Ascending aorta (tissue), 2 donors: Measurements from ENCODE around the gene DBP. TPM values are rescaled to one million over a fixed set of nuclear protein-coding genes. Genes with fewer than 3 reads are reported as not detected.

Experiments
- DNase-seq, 2 donors: peaks; one replicate each; pipeline ENCODE4 v3.0.0-alpha.2; 2019; ENCODE audit warnings: low spot score in 2 of 2
- H3K27ac ChIP-seq, 2 donors: fragments of 200-600 bp; sonication (generic); one replicate each; pipeline ENCODE4 v1.5.1; 2016 to 2017; ENCODE audit warnings: mild to moderate bottlenecking in 1 of 2
- H3K27me3 ChIP-seq: fragments of 200-600 bp; sonication (generic); one replicate; pipeline ENCODE4 v1.5.1; 2017
- H3K36me3 ChIP-seq, 2 donors: fragments of 200-600 bp; sonication (generic); one replicate each; pipeline ENCODE4 v1.5.1; 2016
- H3K4me1 ChIP-seq, 2 donors: fragments of 200-600 bp; sonication (generic); one replicate each; pipeline ENCODE4 v1.5.1; 2016 to 2017; ENCODE audit warnings: mild to moderate bottlenecking in 1 of 2
- H3K4me3 ChIP-seq, 2 donors: fragments of 200-600 bp; sonication (generic); one replicate each; pipeline ENCODE4 v1.5.1; 2016 to 2017; ENCODE audit warnings: mild to moderate bottlenecking in 1 of 2
- H3K9me3 ChIP-seq, 2 donors: fragments of 200-600 bp; sonication (generic); one replicate each; pipeline ENCODE4 v1.5.1; 2016
- CTCF ChIP-seq, 3 experiments: fragments of 200-600 bp in 2 of 3; fragments of 450-650 bp in 1 of 3; sonication (generic) in 2 of 3; IDR thresholded peaks; one replicate each; pipeline ENCODE4 v1.5.1; 2016 to 2019; ENCODE audit warnings: antibody characterized with exemption in 3 of 3, mild to moderate bottlenecking in 1 of 3, moderate library complexity in 1 of 3
- intact Hi-C: fragments of 100-400 bp; cut with DNase I; formaldehyde crosslinking; loops from one replicate; pipeline ENCODE4 v1.15.1; 2023
- total RNA-seq: library from RNA; depleted of rRNA; stranded (reverse); fragments of >200 nt; gene quantifications from one replicate; pipeline ENCODE4 v1.1.0, GENCODE V29; 2016

DBP gene
- total RNA-seq, 1 donor from 2014 or later: 0.21 TPM

GRCh38 chr19:48629599-48630295 lies 7.4 kb downstream of the DBP start:
- Histone ChIP-seq H3K4me1 (peaks cover 18 to 35% of the 10 kb centered on the region in 2 donors), H3K9me3 (no peaks in the 10 kb centered on the region), H3K27me3 (no peaks in the 10 kb centered on the region), H3K4me3 (peak overlapping the region in 1 of 2 donors; percentile 46), H3K36me3 (peaks cover 3 to 23% of the 10 kb centered on the region in 2 donors), H3K27ac (peak overlapping the region; percentile 79)
- no peak for TF ChIP-seq CTCF (IDR thresholded peaks at IDR 0.05)
- DNase-seq: no peak
- intact Hi-C loops: loop anchor here (10.0 kb wide), 2 partner anchors 1045 to 1225 kb away; partner anchors contain the start of genes PRMT1 and PTOV1

GRCh38 chr19:48629297-48629598 lies 7.9 kb downstream of the DBP start:
- TF ChIP-seq CTCF (IDR thresholded peaks at IDR 0.05): no peak
- peaks cover 3 to 23% of the 10 kb centered on the region in 2 donors for H3K36me3 ChIP-seq
- DNase-seq: no peak
- H3K4me1 ChIP-seq: peaks cover 20 to 35% of the 10 kb centered on the region in 2 donors
- intact Hi-C loops: no loop called here
- no peaks in the 10 kb centered on the region for H3K27me3 ChIP-seq
- peak overlapping the region; percentile 29 to 79 for H3K27ac ChIP-seq
- no peak overlapping the region for H3K4me3 ChIP-seq
- H3K9me3 ChIP-seq: no peaks in the 10 kb centered on the region

- DNase-seq: no peak
- peak overlapping the region in 1 of 2 donors; percentile 29 for H3K27ac ChIP-seq
- H3K4me3 ChIP-seq: no peak overlapping the region
- no peaks in the 10 kb centered on the region for H3K9me3 ChIP-seq
- peaks cover 16 to 31% of the 10 kb centered on the region in 2 donors for H3K4me1 ChIP-seq
- TF ChIP-seq CTCF (IDR thresholded peaks at IDR 0.05): no peak
- H3K36me3 ChIP-seq: peaks cover 3 to 23% of the 10 kb centered on the region in 2 donors
- intact Hi-C loops: no loop called here
- H3K27me3 ChIP-seq: no peaks in the 10 kb centered on the region
Observed at GRCh38 chr19:48628486-48629296, 8.5 kb downstream of the DBP start.

- DNase-seq: no peak
- TF ChIP-seq CTCF (IDR thresholded peaks at IDR 0.05): no peak
Observed at GRCh38 chr19:48627865-48628314, 9.3 kb downstream of the DBP start.

GRCh38 chr19:48627201-48627864 lies 9.8 kb downstream of the DBP start:
- no peak overlapping the region for H3K4me3 ChIP-seq
- peaks cover 16 to 33% of the 10 kb centered on the region in 2 donors for H3K4me1 ChIP-seq
- intact Hi-C loops: no loop called here
- H3K36me3 ChIP-seq: peaks cover 3 to 18% of the 10 kb centered on the region in 2 donors
- no peak for TF ChIP-seq CTCF (IDR thresholded peaks at IDR 0.05)
- no peaks in the 10 kb centered on the region for H3K9me3 ChIP-seq
- H3K27me3 ChIP-seq: no peaks in the 10 kb centered on the region
- DNase-seq: no peak
- no peak overlapping the region for H3K27ac ChIP-seq

More at GRCh38 chr19:48627865-48628314, 9.3 kb downstream of the DBP start:
- Histone ChIP-seq H3K4me3 (no peak overlapping the region), H3K27ac (no peak overlapping the region), H3K4me1 (peaks cover 16 to 33% of the 10 kb centered on the region in 2 donors), H3K9me3 (no peaks in the 10 kb centered on the region), H3K36me3 (peaks cover 3 to 23% of the 10 kb centered on the region in 2 donors), H3K27me3 (no peaks in the 10 kb centered on the region)
- intact Hi-C loops: no loop called here
